HEK293 (cell line): ENCODE results near the gene DDX17.

Experiments
- GLIS1 ChIP-seq: fragments of 450-650 bp; formaldehyde crosslinking; IDR thresholded peaks from 2 replicates; pipeline ENCODE4 v1.5.1; 2016; ENCODE audit warnings: missing biosample characterization, missing genetic modification characterization
- HIC1 ChIP-seq: fragments of 450-650 bp; formaldehyde crosslinking; IDR thresholded peaks from 2 replicates; pipeline ENCODE4 v1.5.1; 2016; ENCODE audit warnings: missing biosample characterization, missing genetic modification characterization
- HOXA7 ChIP-seq: sonication (generic); formaldehyde crosslinking; IDR thresholded peaks from 2 replicates; pipeline ENCODE4 v1.8.1; 2022; ENCODE audit warnings: missing genetic modification reagents, borderline replicate concordance
- OSR2 ChIP-seq: fragments of 450-650 bp; formaldehyde crosslinking; IDR thresholded peaks from 2 replicates; pipeline ENCODE4 v1.5.1; 2016; ENCODE audit warnings: missing biosample characterization, missing genetic modification characterization
- PRDM1 ChIP-seq: fragments of 450-650 bp; formaldehyde crosslinking; IDR thresholded peaks from 2 replicates; pipeline ENCODE4; 2016; ENCODE audit warnings: missing biosample characterization, missing genetic modification characterization
- PRDM10 ChIP-seq: fragments of 450-650 bp; formaldehyde crosslinking; IDR thresholded peaks from 2 replicates; pipeline ENCODE4 v1.5.1; 2016; ENCODE audit warnings: missing biosample characterization, missing genetic modification characterization
- SALL2 ChIP-seq: fragments of 450-650 bp; formaldehyde crosslinking; IDR thresholded peaks from 2 replicates; pipeline ENCODE4 v1.5.0; 2017; ENCODE audit warnings: missing biosample characterization, mild to moderate bottlenecking, missing genetic modification characterization, borderline replicate concordance
- ZBTB17 ChIP-seq: fragments of 450-650 bp; formaldehyde crosslinking; IDR thresholded peaks from 2 replicates; pipeline ENCODE4 v1.5.1; 2016; ENCODE audit warnings: missing biosample characterization, missing genetic modification characterization
- ZBTB21 ChIP-seq: fragments of 450-650 bp; formaldehyde crosslinking; IDR thresholded peaks from 2 replicates; pipeline ENCODE4 v1.5.1; 2017; ENCODE audit warnings: missing biosample characterization, missing genetic modification characterization
- ZBTB48 ChIP-seq: fragments of 450-650 bp; formaldehyde crosslinking; IDR thresholded peaks from 2 replicates; pipeline ENCODE4 v1.5.1; 2016; ENCODE audit warnings: missing biosample characterization, missing genetic modification characterization
- ZFP3 ChIP-seq: fragments of 450-650 bp; formaldehyde crosslinking; IDR thresholded peaks from 2 replicates; pipeline ENCODE4 v1.5.1; 2016; ENCODE audit warnings: low read depth, missing biosample characterization, missing genetic modification characterization
- ZNF112 ChIP-seq: fragments of 450-650 bp; formaldehyde crosslinking; IDR thresholded peaks from 2 replicates; pipeline ENCODE4 v1.5.0; 2017; ENCODE audit warnings: missing biosample characterization, missing genetic modification characterization
- ZNF132 ChIP-seq: fragments of 450-650 bp; formaldehyde crosslinking; IDR thresholded peaks from 2 replicates; pipeline ENCODE4 v1.5.1; 2017; ENCODE audit warnings: missing biosample characterization, missing genetic modification characterization, borderline replicate concordance
- ZNF2 ChIP-seq: fragments of 450-650 bp; formaldehyde crosslinking; IDR thresholded peaks from 2 replicates; pipeline ENCODE4 v1.5.1; 2016; ENCODE audit warnings: missing biosample characterization, missing genetic modification characterization
- ZNF23 ChIP-seq: fragments of 450-650 bp; formaldehyde crosslinking; IDR thresholded peaks from 2 replicates; pipeline ENCODE4 v1.5.1; 2016; ENCODE audit warnings: missing biosample characterization, missing genetic modification characterization, borderline replicate concordance
- ZNF248 ChIP-seq: fragments of 450-650 bp; formaldehyde crosslinking; IDR thresholded peaks from 2 replicates; pipeline ENCODE4 v1.5.1; 2017; ENCODE audit warnings: missing biosample characterization, missing genetic modification characterization
- ZNF335 ChIP-seq: fragments of 450-650 bp; formaldehyde crosslinking; conservative IDR thresholded peaks from 2 replicates; pipeline ENCODE4 v1.5.1; 2016; ENCODE audit warnings: missing biosample characterization, missing genetic modification characterization
- ZNF398 ChIP-seq: fragments of 450-650 bp; formaldehyde crosslinking; IDR thresholded peaks from 2 replicates; pipeline ENCODE4 v1.5.1; 2017; ENCODE audit warnings: missing biosample characterization, missing genetic modification characterization
- ZNF404 ChIP-seq: fragments of 450-650 bp; formaldehyde crosslinking; IDR thresholded peaks from 2 replicates; pipeline ENCODE4 v1.5.1; 2017; ENCODE audit warnings: missing biosample characterization, missing genetic modification characterization
- ZNF521 ChIP-seq: fragments of 450-650 bp; formaldehyde crosslinking; IDR thresholded peaks from 2 replicates; pipeline ENCODE4 v1.5.1; 2017; ENCODE audit warnings: missing biosample characterization, mild to moderate bottlenecking, missing genetic modification characterization
- ZNF548 ChIP-seq: fragments of 450-650 bp; formaldehyde crosslinking; IDR thresholded peaks from 2 replicates; pipeline ENCODE4 v1.5.1; 2016; ENCODE audit warnings: missing biosample characterization, missing genetic modification characterization
- ZNF580 ChIP-seq: fragments of 450-650 bp; formaldehyde crosslinking; IDR thresholded peaks from 2 replicates; pipeline ENCODE4 v1.5.1; 2016; ENCODE audit warnings: missing biosample characterization, missing genetic modification characterization
- ZNF658 ChIP-seq: fragments of 450-650 bp; formaldehyde crosslinking; IDR thresholded peaks from 2 replicates; pipeline ENCODE4; 2016; ENCODE audit warnings: missing biosample characterization, missing genetic modification characterization
- ZNF670 ChIP-seq: fragments of 450-650 bp; formaldehyde crosslinking; IDR thresholded peaks from 2 replicates; pipeline ENCODE4 v1.5.1; 2016; ENCODE audit warnings: missing biosample characterization, missing genetic modification characterization, low read depth
- ZNF707 ChIP-seq: fragments of 450-650 bp; formaldehyde crosslinking; IDR thresholded peaks from 2 replicates; pipeline ENCODE4 v1.5.1; 2016; ENCODE audit warnings: missing biosample characterization, missing genetic modification characterization
- ZNF747 ChIP-seq: fragments of 450-650 bp; formaldehyde crosslinking; IDR thresholded peaks from 2 replicates; pipeline ENCODE4 v1.5.1; 2016; ENCODE audit warnings: missing biosample characterization, missing genetic modification characterization
- ZNF776 ChIP-seq: fragments of 450-650 bp; formaldehyde crosslinking; IDR thresholded peaks from 2 replicates; pipeline ENCODE4 v1.5.0; 2017; ENCODE audit warnings: missing biosample characterization, missing genetic modification characterization, borderline replicate concordance
- ZNF837 ChIP-seq: fragments of 450-650 bp; formaldehyde crosslinking; IDR thresholded peaks from 2 replicates; pipeline ENCODE4 v1.5.1; 2016; ENCODE audit warnings: missing biosample characterization, missing genetic modification characterization
- ZNF843 ChIP-seq: fragments of 450-650 bp; formaldehyde crosslinking; IDR thresholded peaks from 2 replicates; pipeline ENCODE4 v1.5.1; 2016; ENCODE audit warnings: missing biosample characterization, missing genetic modification characterization
- ZSCAN16 ChIP-seq: fragments of 450-650 bp; formaldehyde crosslinking; IDR thresholded peaks from 2 replicates; pipeline ENCODE4 v1.5.1; 2016; ENCODE audit warnings: missing biosample characterization, missing genetic modification characterization
- ZSCAN23 ChIP-seq: fragments of 450-650 bp; formaldehyde crosslinking; IDR thresholded peaks from 2 replicates; pipeline ENCODE4 v1.5.1; 2016; ENCODE audit warnings: missing biosample characterization, missing genetic modification characterization
- ZSCAN4 ChIP-seq: fragments of 450-650 bp; formaldehyde crosslinking; IDR thresholded peaks from 2 replicates; pipeline ENCODE4 v1.5.1; 2017; ENCODE audit warnings: missing biosample characterization, missing genetic modification characterization
- ZXDB ChIP-seq: fragments of 450-650 bp; formaldehyde crosslinking; IDR thresholded peaks from 2 replicates; pipeline ENCODE4 v1.5.1; 2016; ENCODE audit warnings: missing biosample characterization, missing genetic modification characterization

Gene DDX17

GRCh38 chr22:38460426-38460840 is 45.7 kb downstream of the DDX17 start (continued):
- TF ChIP-seq ZBTB17 (tag by site-specific recombination) = no peak
- TF ChIP-seq ZSCAN23 (tag by site-specific recombination) = no peak
- TF ChIP-seq ZSCAN4 (tag by site-specific recombination) = peak; percentile 43; the same call in 1 of the 2 replicates
- TF ChIP-seq ZBTB48 (tag by site-specific recombination) = no peak
- no peak for TF ChIP-seq ZNF112 (tag by site-specific recombination)
- TF ChIP-seq ZXDB (tag by site-specific recombination) = no peak
- TF ChIP-seq ZNF132 (tag by site-specific recombination) = no peak
- no peak for TF ChIP-seq PRDM1
- no peak for TF ChIP-seq ZNF843 (tag by site-specific recombination)
- no peak for TF ChIP-seq ZNF248 (tag by site-specific recombination)
- no peak for TF ChIP-seq PRDM10 (tag by site-specific recombination)
- no peak for TF ChIP-seq ZNF670 (tag by site-specific recombination)
- TF ChIP-seq ZNF23 = no peak
- TF ChIP-seq ZBTB21 (tag by site-specific recombination) = no peak
- TF ChIP-seq ZNF837 (tag by site-specific recombination) = no peak
- TF ChIP-seq ZSCAN16 = no peak
- TF ChIP-seq HOXA7 (CRISPR knock-in tag) = no peak
- TF ChIP-seq SALL2 (tag by site-specific recombination) = no peak
- TF ChIP-seq ZFP3 = no peak
- no peak for TF ChIP-seq ZNF707
- TF ChIP-seq ZNF2 (tag by site-specific recombination) = peak; percentile 49; the same call in 1 of the 2 replicates
- peak; percentile 56 for TF ChIP-seq HIC1 (tag by site-specific recombination)
- peak; percentile 20; the same call in 1 of the 2 replicates for TF ChIP-seq ZNF335 (tag by site-specific recombination)
- no peak for TF ChIP-seq ZNF658 (tag by site-specific recombination)
- TF ChIP-seq ZNF548 (tag by site-specific recombination) = no peak
- no peak for TF ChIP-seq ZNF580 (tag by site-specific recombination)
- TF ChIP-seq ZNF776 (tag by site-specific recombination) = no peak
- no peak for TF ChIP-seq ZNF521 (tag by site-specific recombination)
- no peak; the same call in 1 of the 2 replicates for TF ChIP-seq ZNF398 (tag by site-specific recombination)
- no peak for TF ChIP-seq ZNF404 (tag by site-specific recombination)
- TF ChIP-seq OSR2 (tag by site-specific recombination) = no peak
- no peak for TF ChIP-seq ZNF747 (tag by site-specific recombination)
- TF ChIP-seq GLIS1 (tag by site-specific recombination) = no peak
